Daoy (cell line): Measurements from ENCODE around the gene GHITM. TPM values are rescaled to one million over a fixed set of nuclear protein-coding genes. Genes with fewer than 3 reads are reported as not detected.
"Not testable (repeated sequence)": the region's sequence is repeated elsewhere in the genome, so short reads cannot be mapped to it uniquely, and the experiment has no call there.

Experiments used
- DNase-seq: peaks from one replicate; pipeline ENCODE4 v3.0.0-alpha.2; 2015; ENCODE audit warnings: low read depth
- total RNA-seq: library from RNA; depleted of rRNA; stranded (reverse); fragments of >200 nt; shearing (Covaris generic); gene quantifications from 2 replicates; pipeline ENCODE4 v1.2.3, GENCODE V29; 2014

The GHITM gene
- total RNA-seq, 1 experiment from 2014 or later = 171 TPM

- DNase-seq = no peak
Observed at GRCh38 chr10:84176351-84176750, 37.0 kb downstream of the GHITM start.

- DNase-seq = no peak
Observed at GRCh38 chr10:84176836-84177474, 37.6 kb downstream of the GHITM start.

GRCh38 chr10:84177541-84178141 lies 38.3 kb downstream of the GHITM start:
- no peak for DNase-seq

- DNase-seq = no peak
Observed at GRCh38 chr10:84178160-84178609, 38.9 kb downstream of the GHITM start.

GRCh38 chr10:84179059-84179710 lies 39.9 kb downstream of the GHITM start:
- DNase-seq = peak; percentile 17

- DNase-seq = not testable (repeated sequence)
Observed at GRCh38 chr10:84180386-84180785, 41.1 kb downstream of the GHITM start.

GRCh38 chr10:84181631-84182030 lies 42.3 kb downstream of the GHITM start:
- DNase-seq = no peak

GRCh38 chr10:84184517-84184916 lies 45.2 kb downstream of the GHITM start:
- no peak for DNase-seq

GRCh38 chr10:84185526-84186175 lies 46.3 kb downstream of the GHITM start:
- no peak for DNase-seq

- DNase-seq = no peak
Observed at GRCh38 chr10:84188815-84189214, 49.5 kb downstream of the GHITM start.

GRCh38 chr10:84190621-84191020 lies 51.3 kb downstream of the GHITM start:
- DNase-seq = no peak

- DNase-seq = no peak
Observed at GRCh38 chr10:84191106-84191505, 51.8 kb downstream of the GHITM start.

- DNase-seq = no peak
Observed at GRCh38 chr10:84193327-84193726, 54.0 kb downstream of the GHITM start.

- DNase-seq = no peak
Observed at GRCh38 chr10:84193846-84194423, 54.6 kb downstream of the GHITM start.

GRCh38 chr10:84194424-84195043 lies 55.2 kb downstream of the GHITM start, which contains the start of gene CDHR1:
CDHR1 (plus strand) TSS chr10:84194537; CDS start chr10:84194761, 224 bp downstream.
- peak; percentile 8 for DNase-seq

- DNase-seq = no peak
Observed at GRCh38 chr10:84195044-84195830, 55.9 kb downstream of the GHITM start.

- no peak for DNase-seq
Observed at GRCh38 chr10:84196083-84196482, 56.8 kb downstream of the GHITM start.

- no peak for DNase-seq
Observed at GRCh38 chr10:84196941-84197340, 57.6 kb downstream of the GHITM start.

GRCh38 chr10:84197643-84198042 lies 58.3 kb downstream of the GHITM start:
- no peak for DNase-seq

- no peak for DNase-seq
Observed at GRCh38 chr10:84198206-84198915, 59.1 kb downstream of the GHITM start.
